SKM-1 (cell line): ENCODE measurements around the gene FYB2.

ENCODE experiments used
- DNase-seq: peaks from one replicate; lab custom pipeline; 2025; ENCODE audit not compliant: unreplicated experiment; lab: John Stamatoyannopoulos, UW

Gene FYB2

DNA sequence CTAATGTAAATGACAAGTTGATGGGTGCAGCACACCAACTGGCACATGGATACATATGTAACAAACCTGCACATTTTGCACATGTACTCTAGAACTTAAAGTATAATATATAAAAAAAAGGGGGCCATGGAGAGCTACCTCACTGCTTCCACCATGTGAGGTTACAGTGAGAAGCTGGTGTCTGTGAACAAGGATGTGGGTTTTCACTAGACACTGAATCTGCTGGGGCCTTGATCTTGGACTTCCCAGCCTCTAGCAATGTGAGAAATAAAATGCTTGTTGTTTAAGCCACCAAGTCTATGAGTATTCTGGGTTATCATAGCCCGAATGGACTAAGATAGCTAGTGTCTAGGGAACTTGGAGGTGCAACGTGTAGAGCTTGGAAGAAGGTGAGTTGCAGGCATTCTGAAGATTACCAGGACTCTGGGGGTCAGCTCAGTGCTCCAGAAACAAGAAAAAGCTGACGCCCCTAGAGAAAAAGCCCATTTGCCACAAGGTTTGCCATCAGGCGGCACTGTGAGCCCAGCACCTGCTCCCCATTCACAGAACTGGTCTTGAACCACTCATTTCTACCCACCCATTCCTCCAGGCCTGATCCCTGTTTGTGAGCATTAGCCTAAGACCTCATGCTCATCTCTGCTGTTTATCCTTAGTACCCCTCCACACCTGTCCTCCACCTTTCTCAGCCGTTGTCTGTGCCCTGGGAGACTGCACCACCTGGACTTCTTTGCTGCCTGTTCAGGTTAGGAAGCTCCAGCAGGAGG, 15.1 kb upstream of the FYB2 start:
- DNase-seq: no peak

DNA sequence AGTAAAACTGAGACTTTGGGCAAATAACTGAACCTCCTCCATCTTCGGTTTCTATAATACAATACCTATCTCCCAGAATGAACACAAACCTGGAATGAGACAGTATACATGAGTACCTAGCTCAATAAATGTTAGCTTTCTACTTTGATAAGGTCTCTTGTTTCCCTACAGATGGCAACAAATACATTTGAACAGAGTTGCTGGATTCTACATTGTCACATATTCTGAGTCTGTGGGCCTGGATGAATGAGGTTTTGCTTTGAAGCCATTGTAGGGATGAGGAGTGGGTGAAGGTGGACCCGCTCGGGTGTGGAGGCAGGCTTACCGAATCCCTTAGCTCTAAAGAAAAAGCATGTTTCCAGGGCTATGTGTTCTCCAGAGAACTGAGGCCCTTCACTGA, 13.9 kb upstream of the FYB2 start:
- no peak for DNase-seq

- peak; percentile 75 for DNase-seq
These were observed 12.9 kb upstream of the FYB2 start for GRCh38 chr1:56831871-56832693.

- DNase-seq: no peak
These were observed 10.8 kb upstream of the FYB2 start for GRCh38 chr1:56830052-56830451.

DNA sequence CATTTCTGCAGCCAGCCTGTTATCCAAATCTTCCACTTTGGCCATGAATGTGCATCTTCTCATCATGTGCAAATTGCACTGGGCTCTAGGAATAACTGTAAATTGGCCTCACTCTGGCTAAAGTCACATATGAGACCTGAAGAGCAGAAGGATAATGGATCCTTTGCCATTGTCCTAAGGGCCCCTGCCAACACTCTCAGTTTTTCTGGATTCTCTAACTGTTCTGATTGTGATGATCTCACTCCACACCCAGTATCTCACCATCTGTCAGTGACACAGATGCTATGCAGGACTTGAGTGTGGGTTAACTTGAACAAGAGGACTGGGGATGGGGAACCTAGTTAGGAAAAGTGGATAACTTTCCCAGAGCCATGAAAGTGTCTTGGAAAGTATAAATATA, 8.5 kb upstream of the FYB2 start:
- DNase-seq: no peak

DNA sequence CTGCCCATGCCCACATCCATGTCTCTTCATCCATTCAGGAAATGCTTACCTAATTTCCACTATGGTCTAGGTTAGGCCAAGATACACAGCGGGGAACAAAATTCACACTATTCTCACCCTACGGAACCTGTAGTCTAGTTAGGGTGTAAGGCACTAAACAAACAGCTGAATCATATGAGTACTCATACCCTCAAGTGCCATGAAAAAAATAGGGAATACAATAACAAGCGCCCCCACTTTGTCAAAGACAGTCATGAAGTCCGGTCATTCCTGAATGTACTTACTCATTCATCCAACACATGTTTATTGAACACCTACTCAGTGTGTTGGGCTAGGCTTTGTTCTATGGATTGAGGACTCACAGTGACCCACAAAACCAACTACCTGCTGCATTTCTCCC, 6.2 kb upstream of the FYB2 start:
- DNase-seq: no peak

DNA sequence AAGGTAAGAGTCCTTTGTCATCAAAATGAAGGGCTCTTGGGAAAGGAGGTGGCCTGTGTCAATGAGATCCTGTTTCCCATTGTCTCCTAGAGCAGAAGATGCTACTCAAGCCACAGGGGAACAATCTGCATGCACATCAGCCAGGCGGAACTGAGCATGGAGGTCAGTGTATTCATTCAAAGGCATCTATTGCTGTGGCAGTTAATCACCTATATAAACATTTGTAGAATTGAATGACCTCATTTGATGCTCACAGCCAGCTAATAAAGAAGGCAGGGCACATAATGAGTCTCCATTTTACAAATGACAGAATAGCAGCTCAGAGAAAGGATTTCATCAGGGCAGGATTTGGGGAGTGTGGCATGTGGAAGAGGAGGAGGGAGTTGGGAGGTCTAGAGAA, 5.7 kb upstream of the FYB2 start:
- DNase-seq: no peak

- no peak for DNase-seq
These were observed 5.1 kb upstream of the FYB2 start for GRCh38 chr1:56824271-56824670.

- no peak for DNase-seq
These were observed 2.2 kb upstream of the FYB2 start for GRCh38 chr1:56821462-56821797.

DNA sequence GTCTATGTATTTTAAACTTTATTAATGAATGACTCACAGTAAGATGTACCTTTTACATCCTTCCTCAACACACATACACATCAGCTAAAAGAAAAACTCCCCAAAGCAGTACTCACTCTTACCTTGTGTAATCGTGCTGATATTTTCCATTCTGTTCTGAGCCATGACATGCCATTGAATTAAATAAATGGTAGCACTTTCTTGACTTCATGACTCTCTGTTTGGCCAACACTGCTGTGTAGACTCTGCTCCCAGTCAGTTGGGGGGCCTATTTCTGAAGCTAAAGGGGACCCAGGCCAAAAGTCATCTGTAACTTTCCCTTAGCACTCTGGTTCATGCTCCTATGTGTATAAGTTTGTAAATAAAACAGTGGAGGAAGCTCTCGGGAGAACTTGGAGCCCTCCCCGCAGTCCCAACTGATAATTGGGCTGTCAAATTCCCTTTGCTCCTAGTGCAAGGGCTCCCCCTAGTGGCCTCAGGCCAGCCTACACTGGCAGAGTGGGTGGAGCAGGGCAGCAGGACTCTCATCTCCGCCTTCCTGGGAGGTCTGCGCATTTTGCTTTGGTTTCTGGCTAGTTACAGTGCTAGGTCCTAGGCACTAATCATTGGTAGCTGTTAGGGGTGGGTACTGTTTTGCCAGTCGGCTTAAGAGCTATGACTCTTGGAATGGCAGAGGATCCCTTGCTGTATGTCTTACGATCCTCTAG, 1.7 kb upstream of the FYB2 start:
- peak; percentile 66 for DNase-seq

DNA sequence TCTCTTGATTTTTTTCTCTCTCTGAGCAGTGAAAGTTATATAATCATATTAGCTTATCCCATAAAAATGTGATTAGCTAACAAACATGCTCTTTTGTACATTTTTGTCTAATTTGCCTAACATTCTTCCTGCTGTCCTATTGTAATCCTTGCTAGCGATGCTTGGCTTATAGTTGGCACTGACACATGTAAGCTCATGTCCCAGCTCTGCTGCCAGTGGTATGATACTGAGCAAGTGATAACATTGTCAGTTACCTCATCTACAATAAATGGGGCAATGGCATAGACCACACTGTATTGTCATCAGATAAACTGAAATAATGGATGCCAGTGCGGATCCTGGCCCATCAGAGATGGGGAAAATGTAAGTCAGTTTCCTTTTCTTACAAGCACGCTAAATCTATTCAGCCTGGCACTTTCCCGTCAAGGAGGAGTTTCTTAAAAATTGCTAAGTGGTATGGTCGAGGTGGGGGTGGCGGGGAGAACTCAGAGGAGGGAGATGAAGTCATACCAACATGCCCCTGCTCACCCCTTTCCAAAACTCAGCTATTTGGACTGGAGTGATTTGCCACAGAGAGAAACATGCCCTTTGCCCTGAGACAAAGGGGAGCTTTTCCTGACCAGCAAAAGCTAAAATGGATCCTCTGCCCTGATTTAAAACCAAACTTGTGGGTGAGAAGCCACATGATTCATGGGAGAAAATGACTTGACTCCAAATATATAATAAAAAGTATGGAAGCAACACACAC, 1.3 kb downstream of the FYB2 start:
- no peak for DNase-seq

DNA sequence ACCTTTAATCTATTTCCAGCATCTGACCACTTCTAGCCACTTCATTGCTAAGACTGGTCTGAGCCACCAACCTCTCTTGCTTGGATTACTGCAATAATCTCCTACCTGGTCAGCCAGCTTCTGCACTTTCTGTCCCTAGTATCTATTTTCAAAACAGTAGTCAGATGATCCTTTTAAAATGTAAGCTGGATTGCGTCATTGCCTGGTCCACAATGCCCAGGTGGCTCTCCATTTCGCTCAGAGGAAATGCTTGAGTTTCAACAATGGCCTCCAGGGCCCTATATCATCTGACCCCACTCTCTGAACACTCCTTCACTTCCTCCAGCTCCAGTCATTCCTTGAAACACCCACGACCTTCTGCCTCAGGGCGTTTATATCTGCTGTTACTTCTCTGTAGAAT, 2.3 kb downstream of the FYB2 start:
- no peak for DNase-seq

GRCh38 chr1:56816264-56816663, 2.9 kb downstream of the FYB2 start:
- no peak for DNase-seq

GRCh38 chr1:56814205-56814604, 5.0 kb downstream of the FYB2 start:
- DNase-seq: no peak

DNA sequence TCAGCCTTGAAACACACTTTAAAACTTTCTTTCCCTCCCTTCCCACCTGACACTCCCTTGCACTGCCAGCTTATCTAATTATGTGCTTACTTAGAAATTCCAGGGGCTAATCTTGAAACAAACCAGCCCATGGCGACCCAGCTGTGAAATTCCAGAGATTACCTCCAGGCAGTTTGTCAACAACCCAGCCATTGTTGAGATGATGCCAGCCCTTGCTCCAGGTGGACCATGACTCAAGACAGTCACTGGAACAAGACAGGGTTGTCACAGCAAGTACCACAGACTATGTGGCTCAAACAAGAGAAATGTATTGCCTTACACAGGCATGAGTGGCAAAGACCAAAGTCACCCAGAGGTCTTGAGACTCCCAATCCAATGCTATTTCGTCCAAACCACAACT, 7.9 kb downstream of the FYB2 start:
- no peak for DNase-seq

GRCh38 chr1:56808410-56808809, 10.8 kb downstream of the FYB2 start:
- DNase-seq: no peak

DNA sequence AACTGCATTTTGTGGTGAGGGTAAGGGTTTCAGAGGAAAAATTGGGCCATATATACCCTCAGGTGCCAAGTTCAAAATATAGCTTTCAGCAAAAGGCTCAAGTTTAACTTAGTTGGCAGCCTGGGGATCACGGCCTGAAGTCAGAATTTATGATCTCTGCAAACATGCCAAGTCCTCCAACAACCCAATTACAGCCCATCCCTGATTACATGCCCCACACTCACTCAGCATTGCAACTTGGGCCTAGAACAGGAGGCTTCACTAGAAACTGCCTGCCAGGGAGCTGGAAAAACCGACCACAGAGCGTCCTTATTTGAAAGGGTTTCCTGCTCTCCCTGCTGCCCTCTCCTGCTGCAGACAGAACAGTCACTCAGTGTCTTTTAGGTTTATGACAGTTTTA, 12.4 kb downstream of the FYB2 start:
- no peak for DNase-seq

- no peak for DNase-seq
These were observed 15.5 kb downstream of the FYB2 start for GRCh38 chr1:56803561-56804156.

DNA sequence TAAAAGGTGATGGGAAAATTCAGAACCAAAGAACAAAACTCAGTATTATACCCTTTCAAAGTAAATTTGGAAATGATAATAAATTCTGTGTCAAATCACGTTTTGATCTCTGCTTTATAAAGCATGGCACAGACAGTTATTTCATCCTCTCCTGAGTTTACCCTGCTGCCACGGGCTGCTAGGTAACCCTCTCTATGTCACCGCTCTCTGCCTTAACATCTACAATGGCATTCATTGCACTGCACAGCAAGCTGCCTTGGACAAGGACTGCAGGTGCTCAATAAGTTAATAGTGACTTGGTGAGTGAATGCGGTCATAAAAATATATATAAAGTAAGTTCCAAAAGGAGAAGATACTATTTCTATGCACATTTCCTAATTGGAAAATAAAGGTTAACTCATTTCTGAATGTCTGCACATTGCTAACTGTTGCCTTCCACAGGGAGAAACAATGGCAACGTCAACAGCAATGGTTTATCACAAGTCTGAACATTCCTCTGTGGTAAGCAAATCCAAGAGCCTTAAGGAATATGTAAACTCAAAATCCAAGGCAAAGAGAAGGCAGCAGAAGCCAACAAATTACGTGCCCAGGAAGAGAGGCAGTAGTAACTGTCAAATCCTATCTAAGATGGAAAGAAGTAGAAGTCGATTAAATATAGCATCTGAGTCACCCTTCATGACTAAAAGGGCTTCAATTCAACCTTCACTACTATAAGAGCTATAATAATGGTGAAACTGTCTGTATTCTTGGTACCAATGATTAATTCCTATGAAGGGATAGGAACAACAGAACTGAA, 19.4 kb downstream of the FYB2 start:
- no peak for DNase-seq

- no peak for DNase-seq
These were observed 21.1 kb downstream of the FYB2 start for GRCh38 chr1:56798053-56798471.
